HepG2 (cell line): ENCODE results near the gene COQ8A. TPM values are rescaled to one million over a fixed set of nuclear protein-coding genes. Genes with fewer than 3 reads are reported as not detected.

Experiments used
- ATAC-seq: fragments of 200-7000 bp; cut with Tn5 transposase; 3 replicates; pipeline ENCODE4 v1.9.1; 2020; ENCODE audit warnings: mild to moderate bottlenecking, moderate library complexity
- BruUV-seq: library from RNA; stranded (reverse); fragments of 400-500 nt; replicated peaks from 2 replicates; lab custom pipeline; 2021; lab: Mats Ljungman, UMichigan
- CTCF ChIA-PET: fragments of 300-600 bp; formaldehyde crosslinking; extraction: SDS; loops from one replicate; lab custom pipeline; 2021; ENCODE audit warnings: low total read pairs, inconsistent platforms, low intra/inter-chr PET ratio; lab: Yijun Ruan, JAX
- POLR2A ChIA-PET: fragments of 350-600 bp; sonication (Branson Sonifier 250); formaldehyde crosslinking; loops from one replicate; lab custom pipeline; 2020; ENCODE audit warnings: antibody characterized with exemption, inconsistent platforms; lab: Yijun Ruan, JAX
- DNase-seq: peaks from one replicate; pipeline ENCODE4 v3.0.0-alpha.2; 2015; ENCODE audit warnings: low spot score
- FAIRE-seq: peaks from 3 replicates; lab custom pipeline; 2011; peaks lifted over from hg19 to GRCh38; lab: Jason Lieb, UNC
- H2AFZ ChIP-seq: one replicate; pipeline ENCODE4 v1.6.1; 2011; ENCODE audit warnings: low read length, inconsistent platforms
- H3K27ac ChIP-seq: fragments of 300-600 bp; 3 replicates; pipeline ENCODE4 v1.8.0; 2011; ENCODE audit warnings: mixed run types, mild to moderate bottlenecking, mixed read lengths, low read length, inconsistent platforms; ENCODE audit not compliant: insufficient read depth; ENCODE audit errors: extremely low read length
- H3K27me3 ChIP-seq, 2 experiments: fragments of 200-600 bp in 1 of 2; 2 replicates in 1 of 2; 3 replicates in 1 of 2; pipeline versions ENCODE4 v1.6.0 to v1.8.0; 2011; ENCODE audit warnings: low read length in 2 of 2, mild to moderate bottlenecking in 2 of 2, moderate library complexity in 2 of 2, inconsistent platforms in 1 of 2; ENCODE audit not compliant: insufficient read depth in 2 of 2, control insufficient read depth in 1 of 2
- H3K36me3 ChIP-seq, 2 experiments: fragments of 200-600 bp in 1 of 2; replicated peaks in 1 of 2; 2 replicates in 1 of 2; 3 replicates in 1 of 2; pipeline versions ENCODE4 v1.5.1 to v1.8.0; 2011; ENCODE audit warnings: low read length in 2 of 2, inconsistent platforms in 1 of 2; ENCODE audit not compliant: insufficient read depth in 2 of 2, control insufficient read depth in 1 of 2
- H3K4me1 ChIP-seq: 2 replicates; pipeline ENCODE4 v1.5.1; 2012; ENCODE audit warnings: low read length, inconsistent platforms; ENCODE audit not compliant: insufficient read depth
- H3K4me2 ChIP-seq: 2 replicates; pipeline ENCODE4 v1.6.0; 2011; ENCODE audit warnings: low read depth, low read length, inconsistent platforms
- H3K4me3 ChIP-seq, 3 experiments: fragments of 200-600 bp in 1 of 3; sonication (generic), shearing (Covaris generic) in 1 of 3; replicated peaks in 1 of 3; 2 replicates each; pipeline ENCODE4 v1.5.1; 2011 to 2016; ENCODE audit warnings: low read length in 3 of 3, inconsistent platforms in 2 of 3, low read depth in 2 of 3, mild to moderate bottlenecking in 2 of 3, control low read depth in 1 of 3, mixed read lengths in 1 of 3; ENCODE audit not compliant: insufficient read depth in 1 of 3
- H3K79me2 ChIP-seq: one replicate; pipeline ENCODE4 v1.6.1; 2011; ENCODE audit warnings: low read length, inconsistent platforms; ENCODE audit not compliant: insufficient read depth
- H3K9ac ChIP-seq: 2 replicates; pipeline ENCODE4 v1.6.0; 2011; ENCODE audit warnings: mild to moderate bottlenecking, low read depth, low read length, inconsistent platforms; ENCODE audit not compliant: insufficient read depth
- H3K9me3 ChIP-seq: 2 replicates; pipeline ENCODE4 v1.5.1; 2012; ENCODE audit warnings: mild to moderate bottlenecking, low read length
- H4K20me1 ChIP-seq: 2 replicates; pipeline ENCODE4 v1.6.0; 2011; ENCODE audit warnings: inconsistent platforms, mild to moderate bottlenecking, low read length, moderate library complexity; ENCODE audit not compliant: insufficient read depth
- MXD1 ChIP-seq: sonication (generic); formaldehyde crosslinking; IDR thresholded peaks from 2 replicates; pipeline ENCODE4 v1.4.0; 2020; ENCODE audit warnings: mild to moderate bottlenecking, missing genetic modification reagents
- NFYB ChIP-seq: sonication (generic); formaldehyde crosslinking; IDR thresholded peaks from 2 replicates; pipeline ENCODE4 v1.4.0; 2020; ENCODE audit warnings: missing genetic modification reagents
- NR2F2 ChIP-seq: IDR thresholded peaks from 2 replicates; pipeline ENCODE4 v1.6.1; 2012; ENCODE audit warnings: low read depth, inconsistent platforms, borderline replicate concordance
- SOX5 ChIP-seq: IDR thresholded peaks from 2 replicates; pipeline ENCODE4 v1.6.1; 2016; ENCODE audit warnings: borderline replicate concordance
- TEF ChIP-seq: sonication (generic); formaldehyde crosslinking; IDR thresholded peaks from 2 replicates; pipeline ENCODE4 v1.5.0; 2020; ENCODE audit warnings: missing genetic modification reagents
- TMF1 ChIP-seq: sonication (generic); formaldehyde crosslinking; IDR thresholded peaks from 2 replicates; pipeline ENCODE4 v1.8.1; 2022; ENCODE audit warnings: low read depth, missing genetic modification reagents
- ZIK1 ChIP-seq: sonication (generic); formaldehyde crosslinking; IDR thresholded peaks from 2 replicates; pipeline ENCODE4 v1.5.0; 2020; ENCODE audit warnings: mild to moderate bottlenecking, low read depth, missing genetic modification reagents, borderline replicate concordance
- ZKSCAN1 ChIP-seq: fragments of 150-350 bp; IDR thresholded peaks from 2 replicates; pipeline ENCODE4 v1.6.1; 2014; ENCODE audit warnings: low read length
- ZNF263 ChIP-seq: sonication (generic); formaldehyde crosslinking; IDR thresholded peaks from 2 replicates; pipeline ENCODE4 v1.4.0; 2020; ENCODE audit warnings: missing genetic modification reagents
- ZNF460 ChIP-seq: sonication (generic); formaldehyde crosslinking; IDR thresholded peaks from 2 replicates; pipeline ENCODE4 v1.5.1; 2020; ENCODE audit warnings: missing genetic modification reagents, mild to moderate bottlenecking, borderline replicate concordance
- WGBS: methylation state at CpG from one replicate; pipeline ENCODE4 v1.1.6; 2017; ENCODE audit warnings: low lambda C conversion rate; 5-methylcytosine and 5-hydroxymethylcytosine counted together
- in situ Hi-C: cut with HindIII; loops from 2 replicates; pipeline ENCODE4 v1.10.0; 2017; ENCODE audit warnings: low pct_unique_long_range_greater_than_20kb; ENCODE audit not compliant: extremely low pct_ligation_motif_present
- intact Hi-C: fragments of 100-400 bp; cut with micrococcal nuclease; formaldehyde crosslinking; loops from one replicate; pipeline ENCODE4 v1.10.0; 2022; ENCODE audit not compliant: unreplicated experiment
- polyA plus RNA-seq, 8 experiments: library from polyadenylated mRNA; depleted of rRNA in 3 of 8; stranded (reverse) in 7 of 8; unstranded in 1 of 8; fragments of >200 nt; fragmentation: Illumina TruSeq in 4 of 8; extraction: Trizol in 4 of 8; gene quantifications; 2 replicates each; pipeline versions ENCODE4 v1.2.1 to v1.2.3, GENCODE V29; 2011 to 2016; ENCODE audit warnings: low read depth in 4 of 8, missing spikeins in 1 of 8, mixed read lengths in 1 of 8; ENCODE audit not compliant: insufficient read depth in 1 of 8
- total RNA-seq, 5 experiments: library from RNA; depleted of rRNA; stranded (reverse); fragments of >200 nt; fragmentation: Illumina TruSeq; extraction: Trizol; gene quantifications; 2 replicates each; pipeline ENCODE4 v1.2.3, GENCODE V29; 2016; ENCODE audit warnings: low read depth in 1 of 5

Gene COQ8A
- total and polyA plus RNA-seq, 2 of the 13 experiments (the other 11 are each of a cell fraction or from before 2014, with no cell fraction given), result 60.4 to 88.7 TPM

GRCh38 chr1:226948051-226948450, 8.0 kb downstream of the COQ8A start:
- Histone ChIP-seq H3K36me3 (peaks cover 2 to 13% of the 10 kb centered on the region in 2 experiments; a peak in 3 of 5 replicates), H3K79me2 (peaks cover 94% of the 10 kb centered on the region), H4K20me1 (peaks cover 38% of the 10 kb centered on the region), H2AFZ (no peak overlapping the region), H3K9ac (no peak overlapping the region), H3K27me3 (no peaks in the 10 kb centered on the region), H3K9me3 (no peaks in the 10 kb centered on the region), H3K4me2 (no peak overlapping the region), H3K27ac (no peak overlapping the region), H3K4me3 (no peak overlapping the region), H3K4me1 (peaks cover 60% of the 10 kb centered on the region)
- intact Hi-C loops, result loop anchor here (2.0 to 5.0 kb wide), 2 partner anchors 44 to 71 kb away; no protein-coding TSS in a partner anchor
- POLR2A ChIA-PET, result no interaction called here
- WGBS, result 98% methylated on average over 2 of the region's 2 CpGs
- DNase-seq, result no peak
- FAIRE-seq, result no peak
- no peak for ATAC-seq
- no peak for TF ChIP-seq TEF (CRISPR knock-in tag)
- TF ChIP-seq NFYB (CRISPR knock-in tag), result no peak
- TF ChIP-seq MXD1, result no peak
- TF ChIP-seq TMF1 (CRISPR knock-in tag), result no peak
- no peak for TF ChIP-seq NR2F2
- CTCF ChIA-PET, result no interaction called here
- in situ Hi-C loops, result no loop called here
- no TSS peak for BruUV-seq

GRCh38 chr1:226948480-226948879, 8.4 kb downstream of the COQ8A start:
- ChIA-PET POLR2A (interaction anchor here (0.9 kb wide), 1 partner anchor 8 kb away, joined by 3 read pairs; the partner anchor contains the start of gene COQ8A), CTCF (no interaction called here)
- H2AFZ ChIP-seq, result no peak overlapping the region
- H3K9me3 ChIP-seq, result no peaks in the 10 kb centered on the region
- DNase-seq (no peak), ATAC-seq (no peak), FAIRE-seq (no peak)
- no peak overlapping the region for H3K9ac ChIP-seq
- no peak overlapping the region for H3K27ac ChIP-seq
- H3K36me3 ChIP-seq, result peaks cover 3 to 16% of the 10 kb centered on the region in 2 experiments; a peak in 4 of 5 replicates
- WGBS, result 98% methylated on average over 6 of the region's 6 CpGs
- H3K27me3 ChIP-seq, result no peaks in the 10 kb centered on the region
- H3K79me2 ChIP-seq, result peaks cover 94% of the 10 kb centered on the region
- no peak overlapping the region for H3K4me3 ChIP-seq
- BruUV-seq, result no TSS peak
- intact Hi-C loops, result loop anchor here (2.0 to 5.0 kb wide), 2 partner anchors 44 to 70 kb away; no protein-coding TSS in a partner anchor
- TF ChIP-seq SOX5 (CRISPR knock-in tag), result no peak
- no peak for TF ChIP-seq ZNF263 (CRISPR knock-in tag)
- no peak for TF ChIP-seq ZKSCAN1
- no peak for TF ChIP-seq ZIK1
- TF ChIP-seq ZNF460, result no peak
- no peak overlapping the region for H3K4me2 ChIP-seq
- peaks cover 37% of the 10 kb centered on the region for H4K20me1 ChIP-seq
- H3K4me1 ChIP-seq, result peaks cover 55% of the 10 kb centered on the region
- in situ Hi-C loops, result no loop called here
